ENCODE measurements around the gene TRIM68. TPM values are rescaled to one million over a fixed set of nuclear protein-coding genes. Genes with fewer than 3 reads are reported as not detected.

Gene TRIM68
- total RNA-seq, 1 donor from 2014 or later, result 7.7 TPM

- no peak for DNase-seq
Measured at GRCh38 chr11:4606231-4607015, 1.6 kb downstream of the TRIM68 start.

DNA sequence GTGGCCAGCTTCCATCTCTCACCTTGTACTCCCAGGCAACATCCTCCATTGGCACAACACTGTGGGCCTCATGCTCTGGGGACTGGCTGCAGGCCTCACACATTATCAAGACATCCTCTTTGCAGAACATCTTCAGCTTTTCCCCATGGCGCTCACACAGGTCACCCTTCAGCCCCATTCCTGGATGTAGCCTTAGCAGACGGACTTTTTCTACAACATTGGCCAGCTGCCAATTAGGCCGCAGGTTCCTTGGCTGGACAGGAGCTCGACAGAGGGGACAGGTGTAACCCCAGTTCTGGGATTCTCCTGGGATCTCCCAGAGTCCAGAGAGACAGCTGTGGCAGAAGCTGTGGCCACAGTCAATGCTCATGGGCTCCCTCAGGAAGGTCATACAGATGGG, 3.0 kb downstream of the TRIM68 start:
- DNase-seq, result no peak

GRCh38 chr11:4593739-4594138, 14.3 kb downstream of the TRIM68 start, which contains the start of gene OR52I1:
TSS of gene OR52I1 (plus strand) at chr11:4594039. CDS start at chr11:4594039, 0 bp downstream.
- DNase-seq, result no peak

- DNase-seq, result no peak
Measured at GRCh38 chr11:4589017-4589416, 19.0 kb downstream of the TRIM68 start.

DNA sequence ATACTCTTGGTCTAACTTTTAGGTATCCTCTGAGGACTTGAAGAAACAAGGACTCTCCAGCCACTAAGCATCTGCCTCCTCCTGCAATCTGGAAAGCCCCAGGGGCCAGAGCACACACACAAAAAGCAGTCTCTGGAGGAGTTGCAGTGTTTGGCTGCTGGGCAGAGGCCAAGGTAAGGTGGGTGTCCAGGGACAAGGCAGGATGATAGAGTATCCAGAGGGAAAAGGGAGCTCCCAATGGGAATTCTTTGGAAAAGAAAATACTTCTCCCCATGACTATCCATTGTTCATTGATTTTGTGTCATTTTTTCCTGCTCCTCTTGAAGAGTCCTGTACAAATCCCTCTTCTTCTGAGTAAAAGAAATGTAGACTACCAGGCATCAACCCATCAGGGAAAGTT, 26.6 kb downstream of the TRIM68 start, which contains the start of gene OR52I2:
Gene OR52I2, plus strand, starts transcription at position 301 of the 400 bp plus-strand sequence.
- DNase-seq, result no peak

GRCh38 chr11:4580124-4580523, 27.9 kb downstream of the TRIM68 start:
- no peak for DNase-seq

DNA sequence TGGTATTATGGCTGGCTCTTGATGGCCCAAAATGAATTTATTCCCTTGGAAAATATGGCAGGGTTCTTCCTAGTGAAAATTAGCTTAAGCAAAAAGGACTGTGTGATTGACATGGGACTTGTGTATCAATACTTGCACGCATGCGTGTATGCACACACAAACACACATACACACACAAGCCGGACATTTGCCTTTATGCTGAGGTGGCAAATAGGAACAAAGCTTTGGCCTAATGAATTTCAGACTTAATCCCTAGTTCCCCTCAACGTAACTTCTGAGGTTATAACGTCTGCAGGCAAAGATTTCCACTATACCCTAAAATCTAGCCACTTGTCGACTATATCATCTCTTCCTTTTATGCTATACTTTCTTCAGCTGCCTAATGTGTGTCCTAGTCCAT, 29.4 kb downstream of the TRIM68 start:
- DNase-seq, result no peak

GRCh38 chr11:4577761-4578160, 30.3 kb downstream of the TRIM68 start:
- no peak for DNase-seq

DNA sequence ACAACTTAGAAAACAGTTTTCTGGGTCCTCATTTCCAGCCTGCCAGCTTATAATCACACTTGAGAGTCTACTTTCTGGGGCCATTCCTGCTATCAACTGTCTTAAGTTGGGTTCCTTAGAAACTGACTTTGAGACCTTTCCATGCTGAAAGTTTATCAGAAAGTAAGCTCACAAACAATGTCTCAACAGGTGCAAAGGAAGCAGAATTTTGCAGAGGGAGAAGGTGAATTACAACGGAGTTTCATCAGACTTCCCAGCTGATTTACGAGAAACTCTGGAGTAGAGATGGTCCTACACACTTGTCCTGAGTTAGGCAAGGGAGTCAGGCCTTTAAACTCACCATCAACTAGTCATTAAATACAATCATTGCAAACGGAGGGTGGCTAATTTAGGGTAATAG, 31.2 kb downstream of the TRIM68 start:
- DNase-seq, result no peak

GRCh38 chr11:4569075-4569474, 39.0 kb downstream of the TRIM68 start:
- no peak for DNase-seq

DNA sequence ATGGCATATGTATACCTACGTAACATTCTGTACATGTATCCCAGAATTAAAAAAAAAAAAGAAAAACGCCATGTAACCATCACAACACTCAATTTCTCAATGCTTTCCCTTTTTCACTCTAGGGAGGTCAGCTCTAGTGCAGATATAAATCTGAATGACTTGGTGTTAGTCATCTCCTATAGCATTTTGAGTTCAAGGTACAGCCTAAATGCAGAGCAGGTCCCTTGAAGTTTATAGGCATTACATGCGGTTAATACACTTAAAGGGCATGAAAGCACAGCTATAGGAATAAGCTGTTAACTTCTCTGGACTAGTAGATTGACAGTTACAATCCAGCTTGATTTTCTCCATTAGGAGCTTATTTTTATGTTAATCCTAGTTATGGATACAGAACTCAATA, 42.7 kb downstream of the TRIM68 start:
- DNase-seq, result no peak

DNA sequence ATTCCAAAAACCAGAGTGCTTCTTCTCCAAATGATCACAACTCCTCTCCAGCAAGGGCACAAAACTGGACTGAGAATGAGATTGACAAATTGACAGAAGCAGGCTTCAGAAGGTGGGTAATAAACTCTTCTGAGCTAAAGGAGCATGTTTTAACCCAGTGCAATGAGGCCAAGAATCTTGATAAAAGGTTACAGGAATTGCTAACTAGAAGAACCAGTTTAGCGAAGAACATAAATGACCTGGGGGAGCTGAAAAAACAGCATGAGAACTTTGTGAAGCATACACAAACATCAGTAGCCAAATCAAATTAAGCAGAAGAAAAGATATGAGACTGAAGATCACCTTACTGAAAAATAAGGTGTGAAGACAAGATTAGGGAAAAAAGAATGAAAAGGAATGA, 47.6 kb downstream of the TRIM68 start:
- DNase-seq, result no peak

- DNase-seq, result no peak
Measured at GRCh38 chr11:4559527-4560440, 48.2 kb downstream of the TRIM68 start.

GRCh38 chr11:4551346-4551979, 56.6 kb downstream of the TRIM68 start:
- no peak for DNase-seq

Other genes with a start within 250 kb of the TRIM68 start
- gene OR52B4, start 239.8 kb downstream of the TRIM68 start, total RNA-seq, result not detected
- 10.0 TPM for gene TRIM21, start 214.5 kb downstream of the TRIM68 start, total RNA-seq
- not detected for gene OR52K2, start 158.9 kb downstream of the TRIM68 start, total RNA-seq
- gene OR52K1, start 125.6 kb downstream of the TRIM68 start, total RNA-seq, result not detected
- gene OR52M1, start 63.0 kb downstream of the TRIM68 start, total RNA-seq, result not detected
- not detected for gene OR52I2, start 26.5 kb downstream of the TRIM68 start, total RNA-seq
- gene OR52I1, start 14.2 kb downstream of the TRIM68 start, total RNA-seq, result not detected
- gene OR51D1, start 29.2 kb upstream of the TRIM68 start, total RNA-seq, result not detected
- 1.1 TPM for gene OR51E1, start 35.8 kb upstream of the TRIM68 start, total RNA-seq
- 0.10 TPM for gene OR51E2, start 89.6 kb upstream of the TRIM68 start, total RNA-seq
- gene MMP26, start 96.6 kb upstream of the TRIM68 start, total RNA-seq, result not detected
- gene OR51F1, start 161.7 kb upstream of the TRIM68 start, total RNA-seq, result not detected
- not detected for gene OR52R1, start 196.1 kb upstream of the TRIM68 start, total RNA-seq
- not detected for gene OR51F2, start 213.1 kb upstream of the TRIM68 start, total RNA-seq
- gene OR51S1, start 241.0 kb upstream of the TRIM68 start, total RNA-seq, result not detected

Data from skin of body (tissue), 2 donors.